ENCODE measurements around the gene SOX9. TPM values are rescaled to one million over a fixed set of nuclear protein-coding genes. Genes with fewer than 3 reads are reported as not detected.

SOX9 gene
- total RNA-seq, 2 donors from 2014 or later, result 7.0 to 20.6 TPM

GRCh38 chr17:72163474-72163873 is 42.7 kb downstream of the SOX9 start:
- TF ChIP-seq CTCF (IDR thresholded peaks at IDR 0.05), result no peak
- no peak overlapping the region for H3K4me3 ChIP-seq
- H3K27ac ChIP-seq, result no peak overlapping the region
- DNase-seq (ENCODE audit: low spot score), result no peak
- H3K27me3 ChIP-seq, result no peaks in the 10 kb centered on the region
- no peaks in the 10 kb centered on the region for H3K36me3 ChIP-seq
- no peaks in the 10 kb centered on the region for H3K4me1 ChIP-seq
- H3K9me3 ChIP-seq, result no peaks in the 10 kb centered on the region

DNA sequence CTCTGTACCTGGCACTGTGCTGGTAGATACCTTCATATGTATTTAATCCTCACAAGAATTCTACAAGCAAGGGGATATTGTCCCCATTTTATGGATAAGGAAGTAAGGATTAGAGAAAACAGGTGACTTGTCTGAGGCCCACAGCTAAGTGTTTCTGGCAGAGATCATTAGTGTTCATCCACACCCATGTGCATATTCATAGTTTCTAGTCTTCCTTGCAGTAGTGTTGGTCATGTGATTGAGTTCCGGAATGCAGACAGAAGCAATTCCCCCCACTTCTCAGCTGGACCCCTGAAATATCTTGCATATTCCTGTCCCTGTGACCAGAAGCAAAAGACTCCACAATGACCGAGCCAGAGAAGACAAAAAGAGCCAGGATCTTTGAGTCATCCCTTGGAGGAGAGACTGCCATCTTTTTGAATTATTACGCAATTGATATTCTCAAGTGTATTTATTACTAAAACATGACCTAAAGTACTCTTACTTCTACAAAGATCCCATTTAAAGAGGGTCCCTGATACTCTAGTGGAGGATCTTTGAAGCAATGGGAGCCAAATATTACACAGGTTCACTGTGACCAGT is 43.4 kb downstream of the SOX9 start:
- H3K9me3 ChIP-seq, result no peaks in the 10 kb centered on the region
- no peak for TF ChIP-seq CTCF (IDR thresholded peaks at IDR 0.05)
- H3K36me3 ChIP-seq, result no peaks in the 10 kb centered on the region
- H3K27ac ChIP-seq, result no peak overlapping the region
- H3K4me3 ChIP-seq, result no peak overlapping the region
- no peaks in the 10 kb centered on the region for H3K27me3 ChIP-seq
- DNase-seq (ENCODE audit: low spot score), result no peak
- no peaks in the 10 kb centered on the region for H3K4me1 ChIP-seq

- DNase-seq (ENCODE audit: low spot score), result no peak
- no peak overlapping the region for H3K27ac ChIP-seq
- no peaks in the 10 kb centered on the region for H3K36me3 ChIP-seq
- TF ChIP-seq CTCF (IDR thresholded peaks at IDR 0.05), result no peak
- H3K4me3 ChIP-seq, result no peak overlapping the region
- no peaks in the 10 kb centered on the region for H3K27me3 ChIP-seq
- H3K4me1 ChIP-seq, result no peaks in the 10 kb centered on the region
- H3K9me3 ChIP-seq, result no peaks in the 10 kb centered on the region
These were observed 44.5 kb downstream of the SOX9 start for GRCh38 chr17:72165192-72165866.

GRCh38 chr17:72165867-72166439 is 45.1 kb downstream of the SOX9 start:
- no peaks in the 10 kb centered on the region for H3K36me3 ChIP-seq
- no peak overlapping the region for H3K27ac ChIP-seq
- TF ChIP-seq CTCF (IDR thresholded peaks at IDR 0.05), result no peak
- H3K27me3 ChIP-seq, result no peaks in the 10 kb centered on the region
- no peak overlapping the region for H3K4me3 ChIP-seq
- no peaks in the 10 kb centered on the region for H3K9me3 ChIP-seq
- no peak for DNase-seq (ENCODE audit: low spot score)
- H3K4me1 ChIP-seq, result no peaks in the 10 kb centered on the region

- H3K9me3 ChIP-seq, result no peaks in the 10 kb centered on the region
- H3K4me1 ChIP-seq, result no peaks in the 10 kb centered on the region
- no peak overlapping the region for H3K4me3 ChIP-seq
These were observed 46.8 kb downstream of the SOX9 start for GRCh38 chr17:72167593-72167992.

More at GRCh38 chr17:72167593-72167992, 46.8 kb downstream of the SOX9 start:
- no peak for TF ChIP-seq CTCF (IDR thresholded peaks at IDR 0.05)
- Histone ChIP-seq H3K27me3 (no peaks in the 10 kb centered on the region), H3K27ac (no peak overlapping the region), H3K36me3 (no peaks in the 10 kb centered on the region)
- DNase-seq (ENCODE audit: low spot score), result no peak

Measured in right atrium auricular region (tissue), 2 donors.